Fibroblast of upper back skin (primary cell): ENCODE measurements around the gene PCNX2.

Source experiments
- DNase-seq: peaks from one replicate; pipeline ENCODE4 v3.0.0-alpha.2; 2013

Gene PCNX2

DNA sequence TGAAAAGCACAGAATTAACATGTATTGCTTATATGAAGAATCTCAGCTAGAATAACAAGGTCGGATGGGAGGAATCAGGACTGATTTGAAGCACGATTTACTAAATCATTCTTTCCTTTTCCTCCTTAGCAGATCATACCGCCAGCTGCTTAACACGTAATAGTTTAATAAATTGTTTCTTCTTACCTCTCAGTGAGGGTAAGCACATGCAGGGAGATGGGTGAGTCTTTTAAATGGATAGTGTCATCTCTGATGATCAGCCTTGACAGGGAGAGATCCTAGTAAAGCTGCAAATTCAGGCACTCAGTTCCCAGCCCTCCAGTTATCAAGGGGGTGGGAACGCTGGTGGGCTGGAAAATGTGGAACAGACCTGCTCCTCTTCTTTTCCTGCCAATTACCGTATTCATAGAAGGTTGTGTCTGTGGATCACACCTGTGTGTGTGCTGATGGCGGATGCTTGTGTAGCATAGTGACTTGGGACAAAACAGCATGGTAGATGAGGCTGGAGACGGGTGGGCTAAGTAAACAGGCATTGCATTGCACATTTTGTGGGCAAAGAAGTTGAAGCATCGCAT lies 314.5 kb downstream of the PCNX2 start:
- no peak for DNase-seq

DNA sequence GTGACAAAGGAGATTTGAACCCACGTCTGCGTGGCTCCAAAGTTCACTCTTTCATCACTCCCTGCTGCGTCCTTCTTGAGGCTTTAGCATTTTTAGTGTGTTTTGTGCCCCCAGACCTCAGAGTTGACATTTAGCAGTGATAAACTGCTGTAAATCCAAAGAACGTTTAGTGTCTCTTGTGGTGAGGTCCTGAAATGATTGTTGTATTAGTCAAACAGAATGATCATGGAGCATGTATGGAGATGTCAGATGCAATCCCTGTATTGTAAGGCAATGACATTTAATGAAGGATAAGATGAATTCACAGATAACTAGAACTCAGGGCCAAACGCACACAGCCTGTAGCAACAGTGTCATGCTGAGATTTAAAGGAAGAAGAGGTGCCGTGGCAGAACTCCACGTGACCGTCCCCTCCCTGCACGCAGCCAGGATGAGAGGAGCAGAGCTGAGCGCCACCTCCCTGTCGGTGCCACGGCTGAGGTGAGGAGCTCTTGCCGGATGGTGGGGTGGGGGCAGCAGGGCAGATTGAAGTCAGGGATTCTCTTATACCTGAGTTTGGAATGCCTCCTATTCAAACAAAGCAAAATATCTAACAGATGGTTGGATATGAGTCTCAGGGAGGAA lies 315.1 kb downstream of the PCNX2 start:
- DNase-seq: peak; percentile 57

DNA sequence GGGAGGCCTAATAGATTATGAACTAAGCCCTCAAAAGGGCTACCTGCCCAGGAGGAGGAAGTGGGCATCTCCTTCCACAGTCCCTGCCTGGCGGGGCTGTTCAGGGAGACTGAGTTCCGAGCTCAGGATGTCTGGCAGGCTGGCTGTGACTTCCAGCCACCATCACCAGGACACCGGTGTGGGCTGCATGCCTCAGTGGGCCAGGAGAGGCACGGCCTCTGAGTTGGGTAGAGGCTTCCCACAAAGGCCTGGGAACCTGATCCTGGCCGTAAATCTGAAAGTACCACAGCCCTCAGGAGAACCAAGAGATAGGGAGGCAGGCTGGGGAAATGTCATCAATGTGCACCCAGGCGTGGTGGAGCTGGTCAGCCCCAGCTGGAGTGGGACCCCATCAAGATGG lies 316.0 kb downstream of the PCNX2 start:
- no peak for DNase-seq

DNA sequence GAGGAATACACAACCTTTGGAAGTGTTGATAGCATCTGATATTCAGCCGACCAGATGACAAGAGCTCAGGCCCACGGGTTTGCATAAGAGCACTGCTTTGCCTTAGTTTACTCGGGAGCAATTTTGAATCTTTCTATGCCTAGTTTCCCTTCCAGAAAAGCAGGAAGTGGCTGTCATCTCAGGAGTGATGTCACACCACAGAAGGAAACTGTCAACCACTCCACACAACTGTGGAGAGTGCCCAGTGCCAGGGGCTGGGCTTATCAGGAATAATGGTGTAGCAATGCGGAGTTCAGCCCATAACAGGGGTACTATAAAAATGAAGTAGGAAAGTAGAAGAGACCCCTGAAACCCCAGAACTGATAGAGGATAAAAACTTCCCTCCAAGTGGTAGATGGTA lies 316.7 kb downstream of the PCNX2 start:
- DNase-seq: no peak

DNA sequence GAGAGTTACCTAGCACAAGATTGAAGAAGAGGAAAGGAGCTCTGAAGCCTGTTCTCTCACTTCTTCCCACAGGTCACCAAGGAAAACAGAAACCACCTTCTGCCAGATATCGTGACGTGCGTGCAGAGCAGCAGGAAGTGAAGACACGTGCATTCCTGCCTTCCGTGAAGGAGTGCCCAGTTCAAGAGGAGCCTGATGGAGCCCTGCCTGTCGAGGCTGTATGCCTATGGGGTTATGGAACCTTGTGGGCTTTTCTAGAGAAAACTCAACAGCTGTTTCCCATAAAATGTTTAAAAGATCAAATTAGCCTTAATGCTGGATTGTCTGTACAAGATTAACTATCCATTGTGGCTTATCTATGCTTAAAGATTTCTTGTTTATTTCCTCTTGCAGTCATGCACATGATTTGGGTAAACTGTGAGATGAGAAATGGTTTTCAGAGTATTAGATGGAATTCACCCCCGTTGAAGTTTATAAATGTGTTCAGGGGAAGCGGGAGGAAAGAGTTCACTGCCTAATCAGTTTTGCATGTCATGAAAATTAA lies 317.4 kb downstream of the PCNX2 start:
- DNase-seq: no peak

DNA sequence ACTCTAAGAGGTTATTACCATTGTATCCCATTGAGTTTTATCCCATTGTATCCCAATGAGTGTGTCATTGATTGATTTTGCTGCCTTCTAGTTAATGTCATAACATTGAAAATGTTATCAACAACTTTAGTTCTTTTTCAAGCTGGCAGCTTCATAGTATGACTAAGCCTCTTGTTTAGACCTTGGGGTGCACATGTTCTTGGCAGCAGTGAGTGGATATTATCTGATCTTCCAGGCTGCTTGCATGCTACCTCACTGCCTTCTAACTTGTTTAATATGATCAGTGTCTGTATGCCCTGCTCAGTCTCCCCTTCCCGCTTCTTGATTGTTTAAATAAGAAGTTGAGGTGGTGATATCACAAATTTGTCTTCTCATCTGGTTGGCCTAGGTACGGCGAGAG lies 320.6 kb downstream of the PCNX2 start:
- DNase-seq: no peak

DNA sequence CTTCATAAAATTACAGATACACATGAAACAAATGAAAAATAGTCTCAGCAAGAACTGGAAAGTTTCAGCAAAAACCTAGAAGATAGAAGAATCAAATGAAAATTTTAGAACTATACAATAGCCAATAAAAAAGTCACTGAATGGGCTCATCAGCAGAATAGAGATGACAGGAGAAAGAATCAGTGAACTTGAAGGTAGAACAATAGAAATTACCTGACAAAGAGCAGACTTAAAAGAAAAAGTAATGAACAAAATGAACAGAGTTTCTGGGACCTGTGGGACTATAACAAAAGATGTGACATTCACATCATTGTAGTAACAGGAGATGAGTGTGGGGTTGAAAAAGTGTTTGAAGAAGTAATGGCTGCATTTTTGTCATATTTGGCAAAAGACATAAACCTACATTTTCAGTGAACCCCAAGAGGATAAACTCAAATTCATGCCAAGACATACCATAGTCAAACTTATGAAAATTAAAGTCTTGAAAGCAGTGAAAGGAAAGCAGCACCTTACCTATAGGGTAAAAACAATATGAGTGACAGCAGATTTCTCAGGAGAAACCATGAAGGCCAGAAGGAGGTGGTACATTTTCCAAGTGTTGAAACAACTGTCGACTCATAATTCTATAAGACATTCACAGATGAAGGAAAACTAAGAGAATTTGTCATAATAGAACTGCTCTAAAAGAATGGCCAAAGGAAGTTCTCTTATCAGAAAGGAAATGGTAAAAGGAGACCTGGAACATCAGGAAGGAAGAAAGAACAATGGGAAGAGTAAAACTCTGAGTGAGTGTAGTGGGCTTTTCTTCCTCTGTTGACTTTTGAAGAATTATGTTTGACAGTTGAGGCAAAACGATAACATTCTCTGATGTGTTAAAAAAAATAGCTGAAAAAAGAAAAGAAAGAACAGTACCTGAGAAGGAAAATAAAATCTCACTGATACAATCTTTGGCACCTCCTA lies 321.6 kb downstream of the PCNX2 start:
- no peak for DNase-seq

DNA sequence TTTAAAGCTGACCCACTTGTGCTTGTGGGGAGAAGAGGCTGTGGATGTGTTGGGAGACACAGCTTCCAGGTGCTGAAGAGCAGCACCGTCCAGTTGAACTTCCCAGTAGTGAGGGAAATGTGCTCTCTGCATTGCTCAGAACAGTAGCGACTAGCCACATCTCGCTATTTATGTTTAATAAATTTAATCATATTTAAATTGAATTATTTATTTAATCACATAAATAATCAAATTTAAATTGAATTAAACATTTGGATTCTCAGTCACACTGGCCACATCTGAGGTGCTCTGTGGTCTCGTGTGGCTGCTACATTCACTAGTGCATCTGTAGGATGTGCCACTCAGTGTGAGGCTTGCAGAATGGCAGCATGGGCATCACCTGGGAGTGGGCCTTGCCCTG lies 325.0 kb downstream of the PCNX2 start:
- DNase-seq: no peak

DNA sequence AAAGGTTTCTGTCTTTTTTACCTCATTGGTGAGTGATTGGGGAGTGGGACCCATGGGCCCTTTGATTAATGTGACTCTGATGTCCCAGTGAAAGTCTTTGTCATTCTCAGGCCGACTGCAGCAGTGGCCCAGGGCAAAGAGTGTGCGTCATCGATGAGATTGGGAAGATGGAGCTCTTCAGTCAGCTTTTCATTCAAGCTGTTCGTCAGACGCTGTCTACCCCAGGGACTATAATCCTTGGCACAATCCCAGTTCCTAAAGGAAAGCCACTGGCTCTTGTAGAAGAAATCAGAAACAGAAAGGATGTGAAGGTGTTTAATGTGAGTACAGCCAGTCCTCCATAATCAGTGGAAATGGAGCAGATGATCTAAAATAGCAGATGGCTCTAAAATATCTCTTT lies 325.7 kb downstream of the PCNX2 start:
- DNase-seq: no peak

DNA sequence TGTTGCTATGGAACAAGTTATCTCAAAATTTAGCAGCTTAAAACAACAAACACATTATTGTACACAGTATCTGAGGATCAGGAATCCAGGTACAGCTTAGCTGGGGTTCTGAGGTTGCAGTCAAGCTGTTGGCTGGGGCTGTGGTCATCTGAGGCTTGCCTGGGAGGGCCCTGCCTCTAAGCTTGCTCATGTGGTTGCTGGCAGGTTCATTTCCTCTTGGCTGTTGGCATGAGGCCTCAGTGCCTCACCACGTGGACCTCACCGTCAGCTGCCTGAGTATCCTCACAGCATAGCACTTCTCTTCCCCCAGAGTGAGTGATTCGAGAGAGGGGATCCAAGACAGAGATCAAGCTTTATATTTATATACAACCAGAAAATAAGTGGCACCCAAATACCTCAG lies 326.6 kb downstream of the PCNX2 start:
- peak; percentile 44 for DNase-seq

DNA sequence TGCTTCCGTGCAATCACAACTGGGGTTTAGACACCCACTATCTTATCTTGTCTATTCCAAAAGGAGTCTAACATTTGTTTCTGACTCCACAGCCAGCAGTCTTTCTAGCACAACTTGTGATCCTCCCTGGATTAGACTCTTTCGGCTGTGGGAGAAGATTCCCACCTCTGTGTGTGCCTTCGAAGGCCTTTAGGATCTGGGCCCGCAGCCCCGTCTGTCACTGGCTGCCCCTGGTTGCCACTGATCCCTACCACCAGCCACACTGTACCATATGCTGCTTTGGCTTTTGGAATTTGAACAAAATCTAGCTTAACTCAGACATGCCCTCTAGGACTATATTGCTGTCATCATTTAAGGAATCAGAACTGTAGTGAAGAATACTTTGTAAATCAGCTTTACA lies 327.1 kb downstream of the PCNX2 start:
- no peak for DNase-seq

DNA sequence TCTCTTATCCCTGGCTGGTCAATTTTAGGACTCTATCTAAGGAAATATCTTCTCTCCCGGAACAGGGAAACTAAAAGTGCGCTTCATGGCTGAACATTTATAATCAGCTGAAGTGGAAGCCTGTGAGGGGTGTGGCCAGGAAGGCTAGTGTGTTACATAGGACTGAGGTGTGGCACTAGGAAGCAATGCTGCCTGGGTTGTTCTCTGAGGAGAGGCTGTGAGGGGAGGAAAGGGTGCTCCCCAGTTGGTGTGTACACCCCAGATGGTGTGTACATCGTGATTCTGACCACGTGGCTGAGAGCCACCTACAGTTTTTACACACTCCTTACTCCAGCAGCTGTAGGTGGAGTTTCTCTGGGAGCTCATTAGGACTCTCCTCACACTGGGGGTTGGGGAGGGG lies 328.9 kb downstream of the PCNX2 start:
- DNase-seq: no peak

DNA sequence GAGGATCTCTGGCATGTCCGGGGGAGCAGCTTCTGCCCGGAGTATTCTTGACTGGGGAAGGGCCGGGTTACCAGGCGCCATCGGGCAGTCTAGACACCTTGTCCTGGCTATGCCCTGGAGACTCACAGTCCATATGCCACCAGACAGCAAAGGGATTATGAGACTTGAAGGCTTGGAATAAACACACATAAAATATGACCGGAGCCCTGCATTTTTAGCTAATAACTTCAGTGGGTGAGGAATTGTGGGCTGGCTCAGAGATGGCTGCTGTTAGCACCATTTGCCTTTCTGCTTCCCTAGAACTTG lies 329.7 kb downstream of the PCNX2 start:
- DNase-seq: no peak

DNA sequence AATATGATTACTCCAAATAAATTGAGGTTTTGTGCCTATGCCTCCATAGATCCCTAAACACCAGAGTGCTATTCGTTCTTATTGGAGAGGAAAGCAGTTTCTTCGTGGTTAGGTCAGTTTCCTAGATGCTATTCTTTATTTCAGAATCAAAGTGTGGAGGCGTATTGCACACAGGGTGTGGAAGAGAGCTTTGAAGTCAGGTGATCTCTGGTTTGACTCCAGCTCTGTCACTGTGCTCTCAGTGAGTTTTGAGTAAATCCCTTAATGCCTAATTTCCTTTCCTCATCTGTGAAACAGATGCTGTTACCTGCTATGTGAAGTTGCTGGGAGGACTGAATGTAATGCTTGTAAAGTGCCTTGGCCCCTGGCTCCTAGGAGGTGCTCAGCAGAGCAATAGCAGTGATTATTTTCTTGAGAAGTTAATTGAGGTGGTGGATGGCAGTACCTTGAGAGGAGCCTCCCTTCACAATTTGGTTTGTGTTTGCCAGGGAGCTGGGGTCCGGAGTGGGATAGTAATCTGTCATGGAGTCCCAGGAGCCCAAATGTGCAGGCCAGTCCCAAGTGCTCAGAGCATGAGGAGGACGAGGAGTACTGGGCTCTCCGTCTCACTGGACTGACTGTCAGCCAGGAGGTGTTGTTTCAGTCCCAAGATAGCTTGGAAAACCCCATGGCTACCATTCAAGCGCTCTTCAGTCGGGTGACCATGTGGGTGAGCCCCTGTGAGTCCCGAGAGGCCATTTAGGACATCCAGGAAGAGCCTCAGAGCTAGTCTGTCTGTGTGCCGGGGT lies 330.2 kb downstream of the PCNX2 start:
- no peak for DNase-seq

DNA sequence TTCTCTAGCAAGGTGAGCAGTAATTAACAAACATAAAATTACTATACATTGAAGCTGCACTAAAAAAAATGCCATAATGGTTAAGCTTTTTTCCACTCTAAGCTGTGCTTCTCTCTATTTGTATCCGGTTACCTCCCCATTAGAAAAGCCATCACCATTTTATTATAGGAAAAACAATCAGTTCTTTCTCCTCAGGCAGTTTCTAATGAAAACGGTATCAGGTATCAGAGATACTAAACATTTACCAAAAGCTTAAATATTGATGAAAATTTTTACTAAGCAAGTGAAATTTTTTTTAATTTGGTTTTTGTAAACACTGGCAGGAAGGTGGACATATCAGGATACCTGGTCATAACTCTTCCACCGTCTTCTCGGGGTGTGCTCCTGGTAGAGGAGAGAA lies 330.9 kb downstream of the PCNX2 start:
- DNase-seq: no peak

DNA sequence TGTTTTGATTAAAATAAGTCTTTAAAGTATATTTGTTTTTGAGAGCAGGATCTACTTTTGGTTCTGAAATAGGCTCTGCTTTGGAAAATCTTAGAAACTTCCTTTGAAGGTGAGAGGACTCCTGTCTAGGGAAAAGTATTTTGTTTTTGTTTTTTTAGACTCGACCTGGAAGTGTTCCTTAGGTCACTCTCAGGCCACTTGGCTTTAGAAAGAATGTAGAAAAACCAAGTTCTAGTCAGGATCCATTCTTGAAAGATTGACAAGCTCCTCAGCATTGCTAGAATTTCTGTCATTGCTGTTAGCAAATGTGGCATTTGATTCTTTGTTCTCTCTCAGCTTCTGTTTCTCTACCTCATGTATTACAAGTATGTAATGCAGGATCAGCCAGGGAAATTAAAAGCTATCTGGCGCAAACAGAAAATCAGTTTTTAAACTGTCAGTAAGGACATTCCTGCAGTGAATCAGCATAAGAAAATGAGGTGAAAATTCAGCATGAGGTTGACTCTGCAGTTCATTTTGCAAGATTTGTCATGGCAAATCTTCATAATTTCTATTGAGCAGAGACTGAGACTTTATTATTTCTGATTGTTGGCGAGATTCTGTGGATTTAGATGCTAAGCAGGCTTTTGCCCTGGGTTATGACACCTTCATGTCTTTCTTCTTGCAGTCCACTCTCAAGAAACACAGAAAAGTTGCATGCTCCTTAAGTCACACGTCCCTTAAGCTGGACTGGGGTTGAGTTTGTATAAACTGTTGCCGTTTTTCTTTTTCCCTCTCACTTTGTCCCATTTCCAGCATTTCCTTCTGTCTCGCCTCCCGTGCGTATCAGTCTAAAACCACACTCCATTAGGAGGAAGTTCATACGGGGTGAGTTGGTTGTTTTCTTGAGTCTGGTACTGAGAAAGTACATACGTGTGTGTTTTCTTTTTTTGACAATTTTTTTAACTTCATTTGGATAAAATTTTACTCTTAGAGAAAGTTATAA lies 332.5 kb downstream of the PCNX2 start:
- DNase-seq: peak; percentile 65

DNA sequence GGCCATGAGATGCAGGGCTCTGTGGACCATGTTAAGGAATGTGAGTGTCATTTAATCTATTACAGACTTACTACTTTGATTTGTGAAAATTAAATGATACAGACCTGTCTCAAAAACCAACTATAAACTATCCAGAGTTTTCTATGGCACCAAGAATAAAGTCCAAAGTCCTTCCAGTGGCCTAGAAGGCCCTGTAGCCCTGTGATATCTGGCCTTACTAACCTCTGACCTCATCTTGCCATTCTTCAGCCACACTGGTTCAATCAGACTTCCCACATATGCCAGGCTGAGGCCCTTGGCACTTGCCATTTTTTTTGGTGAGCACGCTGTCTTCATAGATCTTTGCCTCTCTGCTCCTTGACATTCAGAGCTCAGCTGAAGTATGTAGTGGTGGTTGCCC lies 337.5 kb downstream of the PCNX2 start:
- no peak for DNase-seq

DNA sequence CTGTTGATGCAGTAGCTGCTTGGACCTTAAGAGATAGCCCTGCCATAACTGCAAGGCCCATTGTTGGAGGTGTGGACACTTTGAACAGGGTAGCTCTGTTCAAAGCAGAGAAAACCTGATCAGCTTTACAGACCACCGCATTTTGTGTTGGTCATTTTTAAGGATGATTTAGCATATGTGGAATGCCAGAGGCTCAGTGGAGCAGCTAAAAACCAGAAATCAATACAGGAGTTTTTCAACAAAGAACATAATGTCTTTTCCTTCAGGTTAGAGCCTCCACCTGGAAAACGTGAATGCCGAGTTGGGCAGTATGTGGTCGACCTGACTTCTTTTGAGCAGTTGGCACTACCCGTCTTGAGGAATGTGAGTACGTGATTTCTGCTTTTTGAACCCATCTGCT lies 339.4 kb downstream of the PCNX2 start:
- no peak for DNase-seq

DNA sequence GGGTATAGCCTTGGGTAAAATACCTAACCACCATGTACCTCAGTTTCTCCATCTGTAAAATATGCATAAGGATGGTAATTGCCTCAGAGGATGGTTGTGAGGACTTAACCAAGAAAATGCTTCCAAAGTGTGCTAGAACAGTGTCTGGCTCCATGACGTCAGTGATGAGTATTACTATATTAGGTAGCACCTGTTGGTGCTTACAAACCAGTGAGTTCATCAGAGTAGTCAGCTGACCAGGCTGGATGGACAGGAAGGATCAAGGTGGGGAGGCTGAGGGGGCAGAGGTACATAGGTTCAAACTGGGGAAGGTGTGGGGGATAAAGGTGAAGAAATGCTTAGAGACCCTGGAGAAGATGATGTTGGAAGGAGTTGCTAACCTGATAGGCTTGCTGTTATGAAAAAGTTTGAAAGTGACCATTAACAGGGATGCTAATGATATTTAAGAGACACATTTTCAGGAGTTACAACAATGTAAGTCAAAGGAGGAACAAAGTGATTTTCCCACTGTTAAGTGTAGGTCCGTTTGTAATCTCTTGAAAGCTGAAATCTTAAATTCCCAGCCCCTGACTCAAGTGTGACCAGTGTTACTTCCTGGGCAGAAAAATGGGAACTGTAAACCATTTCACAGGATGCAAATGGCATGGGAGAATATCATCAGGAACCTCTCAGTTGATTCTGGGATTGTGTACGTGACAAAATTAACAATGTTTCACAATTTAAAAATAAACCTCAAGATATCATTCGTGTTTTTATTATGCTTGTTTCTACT lies 340.7 kb downstream of the PCNX2 start:
- DNase-seq: no peak

DNA sequence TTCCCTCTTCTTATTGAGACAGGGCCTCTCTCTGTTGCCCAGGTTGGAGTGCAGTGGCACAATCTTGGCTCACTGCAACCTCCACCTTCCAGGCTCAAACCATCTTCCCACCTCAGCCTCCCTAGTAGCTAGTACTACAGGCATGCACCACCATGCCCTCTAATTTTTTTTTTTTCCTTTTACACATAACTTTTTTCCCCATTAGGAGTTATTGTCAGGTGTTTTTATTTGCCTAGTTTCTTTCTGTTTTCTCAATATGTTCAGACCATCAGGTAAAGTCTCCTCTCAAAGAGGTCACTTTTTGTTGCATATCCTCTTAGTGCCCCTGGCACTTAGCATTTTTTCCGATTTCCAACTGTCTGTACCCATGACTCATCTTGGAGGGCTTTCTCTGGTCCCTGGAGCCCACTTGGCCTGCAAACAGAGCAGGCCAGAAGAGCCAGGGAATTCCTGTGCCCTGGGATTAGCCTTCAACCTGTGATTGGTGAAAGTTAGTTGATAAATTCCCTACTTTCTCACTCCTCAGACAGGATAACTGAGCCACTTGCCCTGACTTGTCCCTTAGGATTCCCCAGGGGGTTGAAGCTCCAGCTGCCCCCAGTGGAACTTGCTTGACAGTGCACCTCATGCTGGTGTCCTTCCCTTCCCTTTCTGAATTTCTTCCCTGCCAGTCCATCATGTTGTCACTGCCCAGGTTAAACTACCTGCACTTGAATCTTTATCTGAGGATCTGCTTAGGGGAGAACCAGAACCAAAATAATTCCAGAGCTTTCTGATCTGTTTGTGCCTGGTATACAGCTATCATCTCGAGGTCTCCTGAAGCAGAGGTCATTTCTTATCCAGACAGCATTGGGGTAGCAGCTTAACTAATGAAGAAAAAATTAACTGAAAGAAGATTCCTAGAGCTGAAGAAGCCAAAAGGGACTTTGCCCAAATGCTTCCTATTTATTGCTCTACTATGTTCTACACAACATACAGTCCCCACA lies 342.7 kb downstream of the PCNX2 start:
- DNase-seq: peak; percentile 39
